Keratinocyte (primary cell): Measurements from ENCODE around the gene CEMIP2. TPM values are rescaled to one million over a fixed set of nuclear protein-coding genes. Genes with fewer than 3 reads are reported as not detected.

Source experiments
- DNase-seq: peaks from one replicate; pipeline ENCODE4 v3.0.0-alpha.2; 2011; ENCODE audit warnings: low read depth, missing footprints, low spot score
- FAIRE-seq: peaks from 2 replicates; lab custom pipeline; 2011; peaks lifted over from hg19 to GRCh38; lab: Jason Lieb, UNC
- H2AFZ ChIP-seq: 2 replicates; pipeline ENCODE4 v1.6.0; 2012; ENCODE audit warnings: low read length, control low read depth, inconsistent platforms; ENCODE audit not compliant: control insufficient read depth
- H3K27ac ChIP-seq: 2 replicates; pipeline ENCODE4 v1.5.1; 2011; ENCODE audit warnings: low read length; ENCODE audit not compliant: control insufficient read depth, insufficient read depth
- H3K27me3 ChIP-seq: 3 replicates; pipeline ENCODE4 v1.6.0; 2011; ENCODE audit warnings: low read length; ENCODE audit not compliant: control insufficient read depth, insufficient read depth; ENCODE audit errors: extremely low read depth
- H3K36me3 ChIP-seq, 2 experiments: 2 replicates in 1 of 2; 3 replicates in 1 of 2; pipeline ENCODE4 v1.5.1; 2011; ENCODE audit warnings: low read length in 2 of 2, mild to moderate bottlenecking in 1 of 2; ENCODE audit not compliant: control insufficient read depth in 2 of 2, insufficient read depth in 2 of 2; ENCODE audit errors: extremely low read depth in 1 of 2
- H3K4me1 ChIP-seq: 3 replicates; pipeline ENCODE4 v1.5.1; 2011; ENCODE audit warnings: low read length; ENCODE audit not compliant: control insufficient read depth, insufficient read depth; ENCODE audit errors: extremely low read depth
- H3K4me2 ChIP-seq: 3 replicates; pipeline ENCODE4 v1.6.0; 2011; ENCODE audit warnings: low read depth, low read length; ENCODE audit not compliant: control insufficient read depth, insufficient read depth; ENCODE audit errors: extremely low read depth
- H3K4me3 ChIP-seq, 3 experiments: fragments of 200-600 bp in 1 of 3; sonication (generic) in 1 of 3; 2 replicates in 2 of 3; 3 replicates in 1 of 3; pipeline ENCODE4 v1.5.1; 2011 to 2016; ENCODE audit warnings: low read length in 3 of 3, mild to moderate bottlenecking in 3 of 3, control low read depth in 2 of 3, inconsistent platforms in 1 of 3, low read depth in 1 of 3, mixed read lengths in 1 of 3, mixed run types in 1 of 3, moderate library complexity in 1 of 3; ENCODE audit not compliant: control insufficient read depth in 2 of 3, insufficient read depth in 2 of 3; ENCODE audit errors: extremely low read depth in 1 of 3
- H3K79me2 ChIP-seq: 2 replicates; pipeline ENCODE4 v1.6.0; 2012; ENCODE audit warnings: low read length; ENCODE audit not compliant: control insufficient read depth, insufficient read depth
- H3K9ac ChIP-seq: 3 replicates; pipeline ENCODE4 v1.6.0; 2011; ENCODE audit warnings: low read length; ENCODE audit not compliant: control insufficient read depth, insufficient read depth; ENCODE audit errors: extremely low read depth
- H3K9me1 ChIP-seq: 3 replicates; pipeline ENCODE4 v1.6.0; 2011; ENCODE audit warnings: low read length; ENCODE audit not compliant: control insufficient read depth, insufficient read depth; ENCODE audit errors: extremely low read depth
- H3K9me3 ChIP-seq: 2 replicates; pipeline ENCODE4 v1.5.1; 2012; ENCODE audit warnings: low read depth, low read length; ENCODE audit not compliant: control insufficient read depth
- H4K20me1 ChIP-seq: 3 replicates; pipeline ENCODE4 v1.6.0; 2011; ENCODE audit warnings: low read length; ENCODE audit not compliant: control insufficient read depth, insufficient read depth; ENCODE audit errors: extremely low read depth
- CTCF ChIP-seq, 3 experiments: IDR thresholded peaks in 1 of 3; conservative IDR thresholded peaks in 1 of 3; optimal IDR thresholded peaks in 1 of 3; 2 replicates in 2 of 3; 3 replicates in 1 of 3; pipeline versions ENCODE3 to v1.5.1; 2011; ENCODE audit warnings: low read length in 3 of 3, mild to moderate bottlenecking in 3 of 3, moderate library complexity in 2 of 3, control low read depth in 1 of 3, inconsistent platforms in 1 of 3; ENCODE audit not compliant: insufficient read depth in 2 of 3; ENCODE audit errors: extremely low read depth in 1 of 3
- EZH2 ChIP-seq: IDR thresholded peaks from one replicate; pipeline ENCODE4 v1.6.1; 2012; ENCODE audit warnings: inconsistent platforms, mild to moderate bottlenecking, low read length, moderate library complexity
- dilution Hi-C: fragments of 300-500 bp; cut with MboI; formaldehyde crosslinking; loops from one replicate; pipeline ENCODE4 v1.7.0; 2020; ENCODE audit warnings: low sequenced_read_pairs; ENCODE audit not compliant: extremely low pct_ligation_motif_present
- polyA plus RNA-seq, 5 experiments: library from polyadenylated mRNA; depleted of rRNA in 3 of 5; stranded (reverse) in 3 of 5; stranded (forward) in 1 of 5; unstranded in 1 of 5; fragments of >200 nt; gene quantifications; 1 replicate in 1 of 5; 2 replicates in 3 of 5; 3 replicates in 1 of 5; pipeline versions ENCODE4 v1.2.1 to v1.2.3, GENCODE V29; 2011 to 2012; ENCODE audit warnings: missing spikeins in 2 of 5, low read depth in 1 of 5, low replicate concordance in 1 of 5

The CEMIP2 gene
- polyA plus RNA-seq, 1 donor (not counting 4 experiments of a cell fraction or from before 2014, with no cell fraction given), result 47.7 TPM

GRCh38 chr9:71758277-71758676 is 10.0 kb downstream of the CEMIP2 start:
- no peak overlapping the region for H2AFZ ChIP-seq
- no peak overlapping the region for H3K4me3 ChIP-seq
- peaks cover 83% of the 10 kb centered on the region for H3K79me2 ChIP-seq
- no peaks in the 10 kb centered on the region for H3K36me3 ChIP-seq
- TF ChIP-seq EZH2, result no peak
- TF ChIP-seq CTCF (optimal IDR thresholded peaks at IDR 0.05 in 1 of 3, IDR thresholded peaks at IDR 0.05 in 1 of 3, conservative IDR thresholded peaks at IDR 0.05 in 1 of 3; ENCODE audit: extremely low read depth in 1 of 3, insufficient read depth in 2 of 3, low read length in 3 of 3), result no peak
- H4K20me1 ChIP-seq, result peaks cover 15% of the 10 kb centered on the region
- H3K27ac ChIP-seq, result no peak overlapping the region
- dilution Hi-C loops, result no loop called here
- no peaks in the 10 kb centered on the region for H3K27me3 ChIP-seq
- no peaks in the 10 kb centered on the region for H3K9me1 ChIP-seq
- no peak for DNase-seq
- H3K9me3 ChIP-seq, result no peaks in the 10 kb centered on the region
- no peak for FAIRE-seq
- H3K4me1 ChIP-seq, result peaks cover 40% of the 10 kb centered on the region
- peak overlapping the region; percentile 17 for H3K4me2 ChIP-seq
- H3K9ac ChIP-seq, result no peak overlapping the region

- FAIRE-seq, result no peak
- Histone ChIP-seq H3K79me2 (peaks cover 88% of the 10 kb centered on the region), H3K27ac (no peak overlapping the region), H3K9me1 (peaks cover 2% of the 10 kb centered on the region), H4K20me1 (peaks cover 20% of the 10 kb centered on the region), H3K9me3 (no peaks in the 10 kb centered on the region), H3K4me1 (peaks cover 25% of the 10 kb centered on the region), H3K9ac (no peak overlapping the region), H3K27me3 (no peaks in the 10 kb centered on the region), H3K4me2 (no peak overlapping the region), H3K36me3 (no peaks in the 10 kb centered on the region), H3K4me3 (no peak overlapping the region), H2AFZ (no peak overlapping the region)
- no peak for TF ChIP-seq CTCF (optimal IDR thresholded peaks at IDR 0.05 in 1 of 3, IDR thresholded peaks at IDR 0.05 in 1 of 3, conservative IDR thresholded peaks at IDR 0.05 in 1 of 3; ENCODE audit: extremely low read depth in 1 of 3, insufficient read depth in 2 of 3, low read length in 3 of 3)
- no peak for TF ChIP-seq EZH2
- dilution Hi-C loops, result no loop called here
- no peak for DNase-seq
These were observed 11.6 kb downstream of the CEMIP2 start for GRCh38 chr9:71756753-71757152.
